ENCODE results near the gene NEK9. TPM values are rescaled to one million over a fixed set of nuclear protein-coding genes. Genes with fewer than 3 reads are reported as not detected.

The NEK9 gene
- total RNA-seq, 1 donor from 2014 or later, result 113 TPM

DNA sequence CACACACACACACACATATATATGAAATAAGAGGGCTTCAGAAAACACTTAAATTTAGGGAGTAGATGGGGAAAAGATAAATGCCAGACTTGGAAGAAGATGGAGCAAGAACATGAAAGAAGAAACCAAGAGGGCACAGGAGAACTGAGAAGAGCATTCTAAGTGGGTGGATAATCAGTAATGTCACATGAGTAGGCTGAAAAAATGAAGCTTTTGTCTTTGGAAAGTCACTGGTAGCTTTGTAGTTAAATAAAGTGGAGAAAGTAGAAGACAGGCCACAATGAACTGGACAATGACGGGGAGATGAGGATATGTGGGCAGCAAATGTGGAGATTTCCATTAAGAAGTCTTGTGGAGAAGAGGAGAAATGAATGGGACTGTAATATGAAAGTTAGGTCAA lies 59.6 kb downstream of the NEK9 start:
- Mint-ChIP-seq H3K4me1 (peaks cover 25% of the 10 kb centered on the region), H3K9me3 (no peaks in the 10 kb centered on the region), H3K27ac (ENCODE audit: unreplicated experiment) (no peak overlapping the region), H3K36me3 (ENCODE audit: low read depth) (no peaks in the 10 kb centered on the region), H3K27me3 (ENCODE audit: low read depth) (no peaks in the 10 kb centered on the region), H3K4me3 (no peak overlapping the region)
- no peak for TF ChIP-seq CTCF (conservative IDR thresholded peaks at IDR 0.05)
- no peak for DNase-seq (ENCODE audit: low read depth, low spot score)

GRCh38 chr14:75066691-75067090 lies 60.2 kb downstream of the NEK9 start:
- no peak overlapping the region for H3K4me3 Mint-ChIP-seq
- DNase-seq (ENCODE audit: low read depth, low spot score), result no peak

GRCh38 chr14:75064205-75064567 lies 62.7 kb downstream of the NEK9 start:
- peak overlapping the region; percentile 99 for H3K4me3 Mint-ChIP-seq
- H3K4me1 Mint-ChIP-seq, result peaks cover 20% of the 10 kb centered on the region
- TF ChIP-seq CTCF (conservative IDR thresholded peaks at IDR 0.05), result no peak
- H3K9me3 Mint-ChIP-seq, result no peaks in the 10 kb centered on the region
- H3K27me3 Mint-ChIP-seq (ENCODE audit: low read depth), result no peaks in the 10 kb centered on the region
- H3K36me3 Mint-ChIP-seq (ENCODE audit: low read depth), result peaks cover 16% of the 10 kb centered on the region
- DNase-seq (ENCODE audit: low read depth, low spot score), result no peak
- no peak overlapping the region for H3K27ac Mint-ChIP-seq (ENCODE audit: unreplicated experiment)

More at GRCh38 chr14:75066691-75067090, 60.2 kb downstream of the NEK9 start:
- no peaks in the 10 kb centered on the region for H3K36me3 Mint-ChIP-seq (ENCODE audit: low read depth)
- no peak overlapping the region for H3K27ac Mint-ChIP-seq (ENCODE audit: unreplicated experiment)
- H3K4me1 Mint-ChIP-seq, result peaks cover 25% of the 10 kb centered on the region
- TF ChIP-seq CTCF (conservative IDR thresholded peaks at IDR 0.05), result no peak
- H3K9me3 Mint-ChIP-seq, result no peaks in the 10 kb centered on the region
- H3K27me3 Mint-ChIP-seq (ENCODE audit: low read depth), result no peaks in the 10 kb centered on the region

DNA sequence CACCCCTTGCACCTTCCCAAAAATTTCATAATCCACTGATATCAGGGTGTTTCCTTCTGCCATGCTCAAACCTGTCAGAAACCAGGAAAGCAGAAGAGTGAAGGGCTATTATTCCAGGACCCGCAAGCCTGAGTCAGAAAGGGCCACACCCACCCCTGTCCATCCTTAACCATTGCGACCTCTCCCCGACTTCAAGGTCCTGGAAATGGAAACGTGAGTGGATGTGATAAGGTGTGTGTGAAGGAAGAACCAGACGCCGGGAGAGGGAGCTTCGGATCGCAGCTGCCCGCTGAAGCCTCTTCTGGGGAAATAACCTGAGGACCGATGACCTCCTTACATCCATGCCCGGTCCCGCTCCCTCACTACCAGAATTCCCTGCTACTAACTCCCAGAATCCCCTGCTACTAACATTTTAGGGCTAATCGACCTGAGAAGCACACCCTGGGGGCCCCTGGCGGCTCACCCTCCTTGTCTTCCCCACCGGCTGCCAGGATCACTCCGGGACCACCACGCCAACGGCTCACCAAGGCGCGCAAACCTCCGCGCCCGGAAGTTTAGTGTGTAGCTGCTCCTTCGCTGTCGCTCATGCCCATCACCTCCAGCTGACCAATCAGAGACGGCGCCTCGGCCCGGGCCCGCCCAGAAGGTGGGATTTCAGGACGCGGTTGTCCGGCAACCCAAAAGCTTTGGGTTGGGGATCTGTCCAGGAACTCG lies 63.2 kb downstream of the NEK9 start, which contains the start of gene ACYP1:
TSS of gene ACYP1 (minus strand) at position 534 of the 714 bp plus-strand sequence. CDS start at position 63, 471 bp downstream.
- TF ChIP-seq CTCF (conservative IDR thresholded peaks at IDR 0.05), result no peak
- H3K4me3 Mint-ChIP-seq, result peak within 1 kb of the TSS; percentile 99
- H3K27me3 Mint-ChIP-seq (ENCODE audit: low read depth), result no peaks in the 10 kb centered on the region
- DNase-seq (ENCODE audit: low read depth, low spot score), result peak; percentile 93
- H3K27ac Mint-ChIP-seq (ENCODE audit: unreplicated experiment), result peak within 1 kb of the TSS; percentile 94
- no peaks in the 10 kb centered on the region for H3K9me3 Mint-ChIP-seq
- H3K36me3 Mint-ChIP-seq (ENCODE audit: low read depth), result peaks cover 17% of the 10 kb centered on the region
- peaks cover 20% of the 10 kb centered on the region for H3K4me1 Mint-ChIP-seq

GRCh38 chr14:75063013-75063412 lies 63.8 kb downstream of the NEK9 start:
- H3K4me3 Mint-ChIP-seq, result peak overlapping the region; percentile 99
- no peaks in the 10 kb centered on the region for H3K27me3 Mint-ChIP-seq (ENCODE audit: low read depth)
- H3K9me3 Mint-ChIP-seq, result no peaks in the 10 kb centered on the region
- H3K36me3 Mint-ChIP-seq (ENCODE audit: low read depth), result peaks cover 21% of the 10 kb centered on the region
- DNase-seq (ENCODE audit: low read depth, low spot score), result no peak
- no peak overlapping the region for H3K27ac Mint-ChIP-seq (ENCODE audit: unreplicated experiment)
- TF ChIP-seq CTCF (conservative IDR thresholded peaks at IDR 0.05), result no peak
- H3K4me1 Mint-ChIP-seq, result peaks cover 20% of the 10 kb centered on the region

Data from neural crest cell (in vitro differentiated cells).